GM12891 (cell line): ENCODE measurements around the gene LIPC.

Experiments
- PAX5 ChIP-seq: IDR thresholded peaks from 2 replicates; pipeline ENCODE4 v1.6.1; 2011; ENCODE audit warnings: low read length, moderate library complexity, mild to moderate bottlenecking; ENCODE audit not compliant: insufficient read depth, severe bottlenecking
- POLR2A ChIP-seq: IDR thresholded peaks from 2 replicates; pipeline ENCODE4 v1.6.1; 2011; ENCODE audit warnings: low read depth, low read length, control low read depth
- POLR2AphosphoS5 ChIP-seq: IDR thresholded peaks from 2 replicates; pipeline ENCODE4 v1.6.1; 2011; ENCODE audit warnings: low read depth, low read length, control low read depth
- POU2F2 ChIP-seq: IDR thresholded peaks from 2 replicates; pipeline ENCODE4 v1.6.1; 2011; ENCODE audit warnings: low read depth, mild to moderate bottlenecking, control low read depth, low read length, moderate library complexity
- SPI1 ChIP-seq: IDR thresholded peaks from 2 replicates; pipeline ENCODE4 v1.6.1; 2011; ENCODE audit warnings: low read depth, low read length, control low read depth
- TAF1 ChIP-seq: IDR thresholded peaks from 2 replicates; pipeline ENCODE4 v1.6.1; 2011; ENCODE audit warnings: low read depth, low read length, control low read depth

- no peak for TF ChIP-seq POLR2A
- TF ChIP-seq TAF1: no peak
- TF ChIP-seq POLR2AphosphoS5: no peak
- TF ChIP-seq SPI1: no peak
- no peak for TF ChIP-seq PAX5
- no peak for TF ChIP-seq POU2F2
These were observed 69.9 kb downstream of the LIPC start for GRCh38 chr15:58501636-58502188.
